Activated CD4-positive, alpha-beta T cell treated with anti-CD3 and anti-CD28 coated beads, Interleukin-2, amount 50 U/mL, for 4 hours (primary cell): ENCODE data around the gene RNF208.
"Not testable (repeated sequence)": the region's sequence is repeated elsewhere in the genome, so short reads cannot be mapped to it uniquely, and the experiment has no call there.

Source experiments
- DNase-seq, 2 experiments: peaks; one replicate each; pipeline ENCODE4 v3.0.0-alpha.2; 2020

The RNF208 gene, protein sequence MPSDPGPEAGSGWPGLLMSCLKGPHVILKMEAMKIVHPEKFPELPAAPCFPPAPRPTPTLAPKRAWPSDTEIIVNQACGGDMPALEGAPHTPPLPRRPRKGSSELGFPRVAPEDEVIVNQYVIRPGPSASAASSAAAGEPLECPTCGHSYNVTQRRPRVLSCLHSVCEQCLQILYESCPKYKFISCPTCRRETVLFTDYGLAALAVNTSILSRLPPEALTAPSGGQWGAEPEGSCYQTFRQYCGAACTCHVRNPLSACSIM

DNA sequence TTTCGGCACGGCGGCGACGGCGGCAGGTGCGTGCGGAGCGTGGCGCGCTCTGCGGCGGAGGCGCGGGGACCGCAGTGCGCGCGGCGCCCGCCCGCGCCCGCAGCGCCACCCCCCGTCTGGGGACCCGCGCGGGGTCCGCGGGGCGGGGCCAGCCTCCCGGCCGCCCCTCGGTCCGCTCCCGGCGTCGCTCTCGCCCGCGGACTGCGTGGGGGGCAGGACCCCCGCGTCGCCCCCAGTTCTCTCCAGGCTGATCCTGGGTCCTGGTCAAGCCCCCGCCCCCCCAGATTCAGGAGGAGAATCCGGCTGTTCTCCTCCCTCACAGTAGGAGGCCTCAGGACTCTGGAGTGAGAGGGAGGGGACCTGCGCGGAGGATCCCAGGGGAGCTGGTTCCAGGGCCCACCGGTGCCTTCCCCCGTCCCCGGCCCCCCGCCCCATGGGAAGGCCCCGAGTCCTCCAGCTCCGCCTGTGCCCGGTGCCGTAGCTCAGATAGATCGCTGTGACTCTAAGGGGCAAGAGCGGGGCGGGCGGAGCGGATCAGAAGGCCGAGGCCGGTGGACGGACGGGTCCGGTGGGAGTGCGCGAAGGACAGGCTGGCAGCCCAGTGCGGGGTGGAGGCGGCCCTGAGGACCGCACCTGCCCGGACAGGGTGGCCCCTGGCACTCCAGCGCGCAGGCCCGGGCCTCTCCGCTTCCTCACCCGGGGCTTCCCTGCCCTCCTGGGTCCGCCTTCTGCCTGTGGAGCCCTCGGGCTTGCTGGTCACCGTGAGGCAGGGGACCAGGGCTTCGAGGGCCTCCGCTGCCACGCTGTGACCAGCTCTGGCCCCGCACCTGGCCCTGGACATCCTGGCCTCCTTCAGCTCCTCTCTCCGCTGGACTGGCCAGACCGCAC, at the start of gene RNF208:
Gene RNF208, minus strand, starts transcription at position 51 of the 888 bp plus-strand sequence. CDS start 1,028 bp downstream, outside the sequence.
- DNase-seq: no peak

DNA sequence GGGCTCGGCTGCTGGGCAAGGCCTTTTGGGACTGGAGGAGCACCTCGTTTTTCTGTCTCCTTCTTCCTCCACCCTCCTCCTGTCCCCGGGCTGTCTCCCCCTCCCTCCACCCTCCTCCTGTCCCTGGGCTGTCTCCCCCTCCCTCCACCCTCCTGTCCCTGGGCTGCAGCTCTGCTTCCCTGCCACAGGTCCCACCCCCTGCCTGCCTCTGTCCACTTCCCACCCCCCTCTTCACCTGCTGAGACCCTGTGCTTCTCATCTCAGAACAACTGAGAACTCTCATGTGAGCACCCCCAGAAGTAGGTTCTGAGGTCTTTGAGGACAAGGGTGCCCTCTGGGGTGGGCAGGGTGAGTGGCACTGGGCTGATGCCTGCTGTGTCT, 49.6 kb upstream of the RNF208 start:
- DNase-seq: no peak

DNA sequence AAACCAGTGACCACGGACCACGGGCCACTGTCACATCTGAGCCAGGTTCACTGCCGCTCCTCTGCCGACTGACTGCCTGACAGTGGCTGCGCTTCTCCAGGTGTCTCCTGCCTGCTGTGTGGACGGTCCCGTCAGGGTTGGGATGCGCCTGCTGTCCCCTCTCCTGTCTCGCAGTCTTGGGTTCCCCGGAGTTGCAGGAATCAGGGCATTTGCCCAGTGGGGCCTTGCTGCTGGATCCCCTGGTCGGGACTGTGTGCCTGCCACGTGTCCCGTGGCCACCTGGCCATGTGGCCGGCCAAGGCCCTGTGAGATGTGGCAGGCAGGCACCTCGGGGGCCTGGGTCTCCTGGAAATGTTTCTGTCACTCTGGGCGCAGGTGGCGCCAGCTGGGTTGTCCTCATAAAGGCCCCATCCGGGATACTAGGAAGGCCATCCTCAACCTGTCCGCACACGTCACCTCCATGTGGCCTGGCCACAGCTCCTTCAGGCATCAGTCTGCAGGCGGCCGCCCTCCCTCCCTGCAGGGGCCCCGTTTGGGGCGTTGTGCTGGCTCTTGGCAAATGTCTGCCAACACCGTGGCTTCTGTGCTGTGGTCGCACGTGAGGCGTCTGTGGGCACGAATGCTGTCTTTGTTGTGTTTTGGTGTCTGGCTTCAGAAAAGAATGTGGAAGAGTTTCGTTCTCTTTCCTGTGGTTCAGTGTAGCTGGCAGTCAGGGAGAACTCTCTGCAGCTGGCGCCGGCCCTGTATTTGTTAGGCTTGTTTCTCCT, 49.1 kb upstream of the RNF208 start:
- DNase-seq: no peak

DNA sequence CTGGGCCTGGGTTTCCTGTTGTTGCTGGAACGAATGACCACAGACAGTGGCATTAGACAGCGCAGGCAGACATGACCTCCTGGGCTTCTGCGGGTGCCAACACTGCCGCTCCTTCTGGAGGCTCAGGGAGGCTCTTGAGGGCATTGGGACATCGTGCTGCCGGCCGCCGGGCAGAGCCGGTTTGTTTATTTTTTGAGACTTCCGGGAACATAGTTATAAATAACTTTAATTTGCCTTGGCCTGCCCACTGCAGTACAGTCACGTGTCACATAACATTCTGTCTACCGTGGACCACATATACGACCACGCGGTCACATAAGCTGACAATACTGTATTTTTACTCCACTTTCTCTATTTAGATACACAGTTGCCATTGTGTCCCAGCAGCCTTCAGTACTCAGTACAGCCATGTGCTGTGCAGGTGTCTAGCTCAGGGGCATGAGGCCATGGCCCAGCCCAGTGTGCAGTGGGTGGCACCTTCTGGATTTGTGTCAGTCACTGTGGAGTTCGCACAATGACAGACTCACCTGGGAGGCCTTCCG, 47.3 kb upstream of the RNF208 start:
- DNase-seq: no peak

DNA sequence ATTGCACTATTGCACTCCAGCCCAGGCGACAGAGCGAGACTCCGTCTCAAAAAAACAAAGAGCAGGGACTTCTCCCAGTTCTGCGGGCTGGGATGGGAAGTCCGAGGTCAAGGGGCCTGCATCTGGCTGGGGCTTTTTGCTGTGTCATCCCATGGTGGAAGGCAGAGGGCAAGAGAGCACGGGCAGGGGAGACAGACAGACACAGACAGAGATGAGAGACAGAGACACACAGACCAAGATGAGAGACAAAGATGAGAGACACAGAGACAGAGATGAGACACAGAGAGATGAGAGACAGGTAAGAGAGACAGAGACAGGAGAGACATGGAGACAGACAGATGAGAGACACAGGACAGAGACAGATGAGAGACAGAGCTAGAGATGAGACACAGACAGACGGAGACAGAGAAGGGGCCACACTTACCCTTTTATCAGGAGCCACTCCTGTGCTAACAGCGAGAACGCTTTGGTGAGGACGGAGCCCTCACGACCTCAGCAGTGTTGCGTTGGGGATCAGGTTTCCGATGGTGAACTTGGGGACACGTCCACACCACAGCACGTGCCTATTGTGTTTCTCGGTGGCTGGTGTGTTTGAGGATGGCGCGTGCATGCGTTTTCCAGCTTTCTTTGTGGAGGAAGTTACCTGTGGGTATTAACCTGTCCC, 46.6 kb upstream of the RNF208 start:
- no peak for DNase-seq

DNA sequence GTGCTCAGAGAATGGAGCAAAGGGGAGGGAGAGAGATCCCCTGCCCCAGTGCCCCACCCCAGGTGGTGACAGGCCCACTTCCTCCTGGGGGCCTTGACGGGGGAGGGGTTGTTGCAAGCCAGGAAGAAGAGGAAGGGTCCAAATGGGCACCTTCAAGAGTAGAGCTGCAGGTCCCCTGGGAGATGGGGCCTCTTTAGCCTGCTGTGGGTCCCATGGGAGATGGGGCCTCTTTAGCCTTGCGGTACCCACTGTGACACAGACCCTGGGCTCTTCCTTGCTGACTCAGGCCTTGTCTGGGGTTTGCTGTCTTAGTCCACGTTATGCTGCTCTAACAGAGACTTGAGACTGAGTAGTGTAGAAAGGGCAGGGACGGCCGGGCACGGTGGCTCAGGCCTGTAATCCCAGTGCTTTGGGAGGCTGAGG, 45.9 kb upstream of the RNF208 start:
- no peak for DNase-seq

DNA sequence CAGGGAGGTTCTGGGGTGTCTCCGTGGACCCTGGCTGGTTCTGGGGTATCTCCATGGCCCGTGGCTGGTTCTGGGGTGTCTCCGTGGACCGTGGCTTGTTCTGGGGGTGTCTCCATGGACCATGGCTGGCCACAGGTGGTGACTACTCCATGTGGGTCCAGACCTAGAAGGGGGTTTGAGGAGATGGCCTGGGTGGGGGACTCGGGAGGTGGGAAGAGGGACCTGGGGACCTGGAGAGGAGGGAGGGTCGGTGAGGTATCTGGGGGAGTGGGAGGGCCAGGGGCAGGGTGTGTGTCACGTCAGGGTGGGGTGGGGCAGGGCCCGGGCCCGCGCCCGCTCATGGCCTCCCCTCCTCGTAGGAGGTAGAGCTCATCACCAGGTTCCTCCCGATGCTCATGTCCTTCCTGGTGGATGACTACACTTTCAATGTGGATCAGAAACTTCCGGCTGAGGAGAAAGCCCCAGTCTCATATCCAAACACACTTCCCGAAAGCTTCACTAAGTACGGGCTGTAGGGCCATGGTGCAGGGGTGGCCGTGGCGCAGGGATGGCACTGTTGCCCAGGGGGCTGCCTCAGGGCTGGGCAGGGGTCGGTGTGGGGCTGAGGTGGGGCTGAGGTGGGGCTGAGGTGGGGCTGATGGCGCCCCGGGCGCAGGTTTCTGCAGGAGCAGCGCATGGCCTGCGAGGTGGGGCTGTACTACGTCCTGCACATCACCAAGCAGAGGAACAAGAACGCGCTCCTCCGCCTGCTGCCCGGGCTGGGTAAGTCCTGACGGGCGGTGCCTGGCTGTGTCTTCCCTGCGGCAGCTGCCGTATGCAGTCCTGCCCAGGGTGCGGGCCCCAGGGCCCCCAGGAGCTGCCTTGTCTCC, 44.8 kb upstream of the RNF208 start:
- no peak for DNase-seq

DNA sequence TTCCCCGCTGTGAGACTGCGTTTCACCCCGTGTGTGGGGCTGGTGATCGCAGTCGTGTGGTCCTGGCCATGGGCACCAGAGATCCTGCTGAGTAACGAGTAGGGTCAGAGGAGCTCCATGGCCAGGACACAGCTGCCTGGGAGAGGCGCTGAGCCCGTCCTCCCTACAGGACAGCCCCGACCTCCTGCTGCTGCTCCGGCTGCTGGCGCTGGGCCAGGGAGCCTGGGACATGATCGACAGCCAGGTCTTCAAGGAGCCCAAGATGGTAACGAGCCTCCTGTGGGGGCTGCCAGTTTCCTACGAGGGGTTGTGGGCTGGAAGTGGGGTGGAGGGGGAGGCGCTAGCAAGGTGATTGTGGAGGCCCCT, 44.1 kb upstream of the RNF208 start:
- no peak for DNase-seq

DNA sequence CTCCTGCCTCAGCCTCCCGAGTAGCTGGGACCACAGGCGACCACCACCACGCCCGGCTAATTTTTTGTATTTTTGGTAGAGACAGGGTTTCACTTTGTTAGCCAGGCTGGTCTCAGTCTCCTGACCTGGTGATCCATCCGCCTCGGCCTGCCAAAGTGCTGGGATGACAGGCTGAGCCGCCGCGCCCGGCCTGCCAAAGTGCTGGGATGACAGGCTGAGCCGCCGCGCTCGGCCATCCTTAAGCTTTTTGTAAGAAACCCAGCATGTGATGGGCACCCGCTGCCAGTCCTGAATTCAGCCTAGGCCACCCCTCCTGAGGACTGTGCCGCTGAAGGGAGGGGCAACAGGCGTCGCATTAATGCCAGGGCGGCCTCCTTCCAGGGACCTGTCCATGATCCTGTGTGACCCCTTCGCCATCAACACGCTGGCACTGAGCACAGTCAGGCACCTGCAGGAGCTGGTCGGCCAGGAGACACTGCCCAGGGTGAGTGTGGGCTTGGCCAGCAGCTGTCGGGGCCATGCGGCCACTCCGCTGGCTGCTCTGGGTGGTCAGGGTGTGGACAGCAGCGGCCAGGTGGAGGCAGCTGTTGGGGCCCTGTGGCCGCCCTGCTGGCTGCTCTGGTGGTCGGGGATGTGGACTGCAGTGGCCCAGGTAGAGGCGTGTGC, 43.6 kb upstream of the RNF208 start:
- DNase-seq: no peak

DNA sequence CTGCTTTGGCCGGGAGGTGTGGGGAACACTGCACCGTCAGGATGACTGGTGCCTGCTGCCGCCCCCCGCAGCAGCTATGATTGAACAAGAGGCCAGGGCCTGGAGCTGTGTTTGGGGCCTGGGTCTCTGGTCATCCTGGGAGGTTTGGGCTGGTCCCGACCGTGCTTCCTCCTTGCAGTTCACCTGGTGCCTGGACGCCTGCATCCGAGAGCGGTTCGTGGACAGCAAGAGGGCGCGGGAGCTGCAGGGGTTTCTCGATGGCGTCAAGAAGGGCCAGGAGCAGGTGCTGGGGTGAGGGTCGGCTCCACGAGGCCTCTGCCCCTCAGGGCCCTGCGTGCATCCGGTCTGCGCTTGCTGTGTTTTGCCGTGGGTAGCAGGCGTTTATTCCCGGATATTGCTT, 42.0 kb upstream of the RNF208 start:
- DNase-seq: no peak

DNA sequence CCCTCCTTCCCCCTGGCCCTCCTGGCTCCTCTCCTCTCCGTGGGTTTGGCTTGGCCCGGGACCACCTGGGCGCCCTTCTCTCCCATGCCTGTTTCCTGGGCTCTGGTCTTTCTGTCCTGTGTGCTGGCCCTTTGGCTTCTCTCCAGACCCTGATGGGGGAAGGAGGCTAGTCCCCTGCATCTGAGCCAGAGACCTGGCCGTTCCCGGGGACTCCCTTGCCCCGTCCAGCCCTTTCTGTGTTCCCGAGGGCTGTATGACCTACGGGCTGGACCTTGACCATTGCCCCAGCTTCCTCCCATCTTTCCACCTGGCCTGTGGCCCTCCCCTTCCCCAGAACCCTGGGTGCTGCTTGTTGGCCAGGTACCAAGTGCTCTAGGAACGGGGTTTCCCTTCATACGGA, 41.5 kb upstream of the RNF208 start:
- no peak for DNase-seq

DNA sequence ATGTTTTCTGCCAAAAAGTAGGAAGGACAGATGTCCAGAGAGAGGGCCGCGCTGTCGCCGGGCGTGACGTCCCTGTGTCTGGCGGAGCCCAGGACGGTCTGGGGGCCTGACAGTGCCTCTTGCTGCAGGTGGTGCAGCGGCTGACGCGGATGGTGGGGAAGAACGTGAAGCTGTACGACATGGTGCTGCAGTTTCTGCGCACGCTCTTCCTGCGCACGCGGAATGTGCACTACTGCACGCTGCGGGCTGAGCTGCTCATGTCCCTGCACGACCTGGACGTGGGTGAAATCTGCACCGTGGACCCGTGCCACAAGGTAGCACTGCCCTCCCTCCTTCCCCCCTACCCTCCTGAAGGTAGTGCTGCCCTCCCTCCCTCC, 40.9 kb upstream of the RNF208 start:
- DNase-seq: no peak

DNA sequence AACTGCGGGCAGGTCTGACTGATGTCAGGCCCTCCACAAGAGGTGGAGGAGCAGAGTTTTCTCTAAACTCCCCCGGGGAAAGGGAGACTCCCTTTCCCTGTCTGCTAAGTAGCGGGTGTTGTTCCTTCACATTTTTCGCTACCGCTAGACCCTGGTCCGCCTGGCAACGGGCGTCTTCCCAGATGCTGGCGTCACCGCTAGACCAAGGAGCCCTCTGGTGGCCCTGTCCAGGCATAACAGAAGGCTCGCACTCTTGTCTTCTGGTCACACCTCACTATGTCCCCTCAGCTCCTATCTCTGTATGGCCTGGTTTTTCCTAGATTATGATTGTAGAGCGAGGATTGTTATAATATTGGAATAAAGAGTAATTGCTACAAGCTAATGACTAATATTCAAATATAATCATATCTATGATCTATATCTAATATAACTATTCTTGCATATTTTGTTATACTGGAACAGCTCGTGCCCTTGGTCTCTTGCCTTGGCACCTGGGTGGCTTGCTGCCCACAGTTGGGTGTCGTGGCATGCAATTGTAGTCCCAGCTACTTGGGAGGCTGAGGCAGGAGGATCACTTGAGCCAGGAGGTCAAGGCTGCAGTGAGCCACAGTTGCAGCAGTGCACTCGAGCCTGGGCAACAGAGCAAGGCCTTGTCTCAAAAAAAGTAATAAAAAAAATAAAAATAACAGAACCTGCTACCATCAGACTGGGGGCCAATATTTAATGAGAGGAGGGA, 40.3 kb upstream of the RNF208 start:
- DNase-seq: not testable (repeated sequence)

DNA sequence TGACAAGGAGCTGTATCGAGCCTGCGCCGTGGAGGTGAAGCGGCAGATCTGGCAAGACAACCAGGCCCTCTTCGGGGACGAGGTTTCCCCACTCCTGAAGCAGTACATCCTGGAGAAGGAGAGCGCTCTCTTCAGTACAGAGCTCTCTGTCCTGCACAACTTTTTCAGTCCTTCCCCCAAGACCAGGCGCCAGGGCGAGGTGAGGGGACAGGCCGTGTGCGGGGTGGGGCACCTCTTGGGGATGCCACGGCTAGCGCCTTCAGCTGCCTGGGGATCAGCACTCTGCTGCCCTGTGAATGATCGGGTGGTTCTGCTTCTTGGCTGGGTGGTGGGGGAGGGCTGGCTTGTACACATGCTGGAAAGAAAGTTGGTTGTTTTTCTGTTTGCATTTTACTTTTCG, 34.8 kb upstream of the RNF208 start:
- DNase-seq: no peak

DNA sequence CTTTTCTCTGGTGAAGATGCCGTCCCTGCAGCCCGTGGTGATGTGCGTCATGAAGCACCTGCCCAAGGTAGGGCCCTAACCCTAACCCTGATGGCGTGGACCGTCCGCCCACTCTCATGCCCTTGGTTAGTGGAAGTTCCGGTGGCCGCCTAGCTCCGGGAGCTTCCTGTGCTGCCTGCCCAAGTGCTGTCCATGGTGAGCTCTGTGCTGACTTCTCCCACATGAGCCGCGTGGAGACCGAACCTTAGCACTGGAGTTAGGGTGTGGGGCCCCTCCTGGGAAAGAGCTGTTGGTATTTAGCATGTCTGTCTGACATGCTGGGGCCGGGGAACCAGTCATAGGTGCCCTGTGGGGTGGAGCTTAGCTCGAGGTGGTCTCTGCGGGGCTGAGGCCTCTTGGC, 34.3 kb upstream of the RNF208 start:
- DNase-seq: no peak

DNA sequence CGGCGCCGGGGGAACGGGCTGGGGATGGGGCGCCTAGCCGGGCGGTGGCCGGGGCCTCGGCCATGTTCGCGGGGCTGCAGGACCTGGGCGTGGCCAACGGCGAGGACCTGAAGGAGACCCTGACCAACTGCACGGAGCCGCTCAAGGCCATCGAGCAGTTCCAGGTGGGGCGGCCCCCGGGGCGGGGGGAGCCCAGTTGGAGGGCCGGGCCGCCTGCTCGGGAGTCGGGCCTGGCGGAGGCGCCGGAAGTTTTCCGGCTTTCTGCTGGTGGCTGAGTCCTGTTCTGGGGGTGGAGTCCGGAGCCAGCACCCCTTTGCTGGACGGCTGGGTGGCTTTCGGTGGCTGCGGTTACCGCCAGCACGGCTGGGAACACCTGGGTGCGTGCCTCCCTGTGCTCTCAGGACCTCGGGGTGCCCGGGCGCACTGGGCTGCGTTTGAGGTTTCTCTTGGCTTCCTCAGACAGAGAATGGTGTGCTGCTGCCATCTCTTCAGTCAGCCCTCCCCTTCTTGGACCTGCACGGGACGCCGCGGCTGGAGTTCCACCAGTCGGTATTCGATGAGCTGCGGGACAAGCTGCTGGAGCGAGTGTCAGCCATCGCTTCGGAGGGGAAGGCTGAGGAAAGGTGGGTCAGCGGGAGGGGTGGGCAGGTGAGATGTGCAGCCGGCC, 33.5 kb upstream of the RNF208 start:
- no peak for DNase-seq

DNA sequence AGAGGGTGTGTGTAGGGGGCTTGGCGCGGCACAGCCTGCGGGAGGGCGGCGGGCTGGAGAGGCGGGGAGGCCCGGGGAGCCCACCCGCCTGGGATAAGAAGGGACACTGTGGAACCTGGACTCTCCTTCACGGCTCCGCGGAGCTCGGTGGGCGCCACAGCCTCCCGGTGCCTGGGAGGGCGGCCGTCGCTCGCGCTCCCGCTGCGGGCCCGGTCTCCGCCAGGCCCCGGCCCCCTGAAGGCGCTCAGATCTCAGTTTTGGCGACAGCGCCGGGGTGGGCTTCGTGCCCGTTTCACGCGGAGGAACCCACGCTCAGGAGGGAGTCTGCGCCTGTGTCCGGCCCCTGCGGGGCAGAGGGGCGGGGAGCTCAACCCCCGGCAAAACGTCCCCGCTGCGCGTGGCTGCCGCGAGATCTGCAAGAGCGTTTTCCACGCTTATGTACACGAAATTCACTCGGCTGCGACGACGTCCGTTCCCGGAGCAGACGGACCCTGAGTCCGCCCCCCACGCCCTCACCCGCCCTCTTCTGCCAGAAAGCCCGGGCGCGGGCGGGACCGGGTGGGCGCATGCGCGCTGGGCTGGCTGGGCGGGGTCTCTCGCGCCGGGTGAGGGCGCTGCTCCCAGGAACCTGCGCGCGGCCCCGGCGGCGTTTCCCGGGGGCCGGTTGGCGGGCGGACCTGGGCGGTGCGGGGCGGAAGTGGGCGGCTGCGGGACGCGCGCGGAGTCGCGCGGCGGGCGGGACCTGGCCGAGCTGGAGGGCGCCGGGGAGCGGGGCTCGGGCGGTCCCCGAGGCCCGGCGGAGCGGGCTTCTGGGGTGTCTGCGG, 32.8 kb upstream of the RNF208 start, which contains the start of gene NELFB:
Gene NELFB, plus strand, starts transcription at position 704 of the 824 bp plus-strand sequence.
- DNase-seq: peak; percentile 91 to 92

DNA sequence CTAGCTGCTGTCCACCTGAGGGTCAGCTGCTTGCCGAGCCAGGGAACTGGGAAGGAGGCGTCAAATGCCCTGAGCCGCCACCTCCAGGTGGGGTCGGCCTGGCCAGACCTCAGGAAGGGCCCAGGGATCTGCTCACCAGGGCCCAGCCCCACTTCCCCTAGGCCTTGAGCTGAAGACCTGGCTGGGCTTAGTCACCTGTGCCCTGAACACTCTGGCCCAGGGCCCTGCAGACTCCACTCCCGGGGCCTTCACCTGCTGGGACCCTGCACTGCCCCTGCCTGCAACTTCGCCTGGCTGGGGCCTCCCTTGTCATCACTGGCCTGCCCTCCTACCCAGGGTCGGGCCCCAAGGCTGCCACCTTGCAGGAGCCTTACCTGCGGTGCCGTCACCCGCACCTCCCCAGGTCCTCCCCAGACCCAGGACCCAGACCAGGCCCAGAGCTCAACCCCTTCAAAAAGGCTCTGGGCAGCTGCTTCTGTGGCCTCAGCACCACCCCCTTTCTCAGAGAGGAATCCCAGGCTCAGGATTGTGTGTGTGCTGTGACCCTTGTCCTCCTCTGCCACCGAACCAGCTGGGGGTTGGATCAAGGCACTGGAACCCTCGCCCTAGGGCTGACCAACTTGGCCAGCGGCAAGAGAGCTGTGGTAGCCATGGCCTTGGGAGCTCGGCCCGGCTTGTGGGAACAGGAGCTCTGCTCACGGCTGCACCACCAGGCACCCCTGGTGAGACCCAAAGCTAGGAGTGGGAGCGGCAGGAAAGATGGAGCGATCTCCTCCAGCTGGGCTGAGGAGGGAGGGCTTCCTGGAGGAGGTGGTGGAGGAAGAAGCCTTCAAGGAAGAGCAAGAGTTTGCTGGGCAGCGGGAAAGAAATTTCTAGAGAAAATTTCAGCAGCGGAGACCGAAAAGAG, 31.9 kb upstream of the RNF208 start:
- DNase-seq: no peak
